ENCODE data around the gene ITCH.
"Not testable (repeated sequence)": the region's sequence is repeated elsewhere in the genome, so short reads cannot be mapped to it uniquely, and the experiment has no call there.

ITCH gene

DNA sequence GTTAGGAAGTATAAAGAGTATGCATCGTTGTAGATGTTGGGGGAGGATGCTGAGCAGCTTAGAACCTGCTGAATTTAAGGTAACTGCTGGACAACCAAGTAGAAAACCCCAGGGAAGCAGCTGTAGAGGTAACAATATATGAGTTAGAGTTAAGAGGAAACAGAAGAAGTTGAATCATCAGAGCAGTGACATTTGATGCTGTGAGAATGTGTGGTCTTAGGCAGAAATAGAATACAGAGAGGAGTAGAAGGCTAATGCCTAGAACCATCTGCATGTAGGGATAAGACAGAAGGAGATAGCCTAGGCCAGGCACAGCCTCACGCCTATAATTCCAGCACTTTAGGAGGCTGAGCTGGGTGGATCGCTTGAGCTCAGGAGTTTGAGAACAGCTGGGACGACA, 130.6 kb downstream of the ITCH start:
- TF ChIP-seq Cebpa-rat (IDR thresholded peaks at IDR 0.05) = no peak
- Histone ChIP-seq H3K4me3 (no peak overlapping the region), H4K20me1 (no peaks in the 10 kb centered on the region), H3K9me3 (peaks cover 24% of the 10 kb centered on the region), H3K4me1 (peaks cover 8% of the 10 kb centered on the region), H3K27ac (no peak overlapping the region), H3K36me3 (peaks cover 93% of the 10 kb centered on the region), H3K27me3 (no peaks in the 10 kb centered on the region), H3K4me2 (no peak overlapping the region), H3K9ac (no peak overlapping the region)

DNA sequence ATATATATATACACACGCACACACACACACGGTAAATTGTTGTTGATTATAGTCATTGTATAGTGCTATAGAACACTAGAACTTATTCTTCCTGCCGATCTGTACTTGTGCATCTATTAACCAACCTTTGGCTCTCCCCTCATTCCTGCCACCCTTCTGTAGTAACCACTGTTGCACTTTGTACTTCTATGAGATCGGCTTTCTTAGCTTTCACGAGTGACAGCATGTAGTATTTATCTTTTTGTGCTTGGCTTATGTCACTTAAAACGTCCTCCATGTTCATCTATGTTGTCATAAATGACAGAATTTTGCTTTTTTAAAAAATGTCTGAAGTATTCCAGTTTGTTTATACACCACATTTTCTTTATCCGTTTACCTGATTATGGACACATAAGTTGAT, 132.2 kb downstream of the ITCH start:
- Histone ChIP-seq H3K4me2 (peak overlapping the region; percentile 21; the same call in 1 of the 2 replicates), H3K9ac (no peak overlapping the region), H3K27me3 (no peaks in the 10 kb centered on the region)

DNA sequence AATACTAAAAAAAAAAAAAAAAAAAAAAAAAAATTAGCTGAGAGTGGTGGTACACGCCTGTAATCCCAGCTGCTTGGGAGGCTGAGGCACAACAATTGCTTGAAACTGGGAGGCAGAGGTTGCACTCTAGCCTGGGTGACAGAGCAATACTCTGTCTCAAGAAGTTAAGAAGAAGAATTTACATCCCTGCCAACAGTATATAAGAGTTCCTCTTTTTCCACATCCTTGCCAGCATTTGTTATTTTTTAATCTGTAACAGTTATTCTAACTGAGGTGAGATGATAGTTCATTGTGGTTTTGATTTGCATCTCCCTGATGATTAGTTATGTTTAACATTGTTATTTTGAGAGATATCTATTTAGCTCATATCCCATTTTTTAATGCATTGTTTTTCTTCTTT, 132.8 kb downstream of the ITCH start:
- peaks cover 44% of the 10 kb centered on the region for H3K9me3 ChIP-seq
- TF ChIP-seq Cebpa-rat (IDR thresholded peaks at IDR 0.05) = no peak
- H3K4me2 ChIP-seq = peak overlapping the region; percentile 21; the same call in 1 of the 2 replicates
- peaks cover 8% of the 10 kb centered on the region for H3K4me1 ChIP-seq
- H4K20me1 ChIP-seq = no peaks in the 10 kb centered on the region
- no peak overlapping the region for H3K27ac ChIP-seq
- peaks cover 90% of the 10 kb centered on the region for H3K36me3 ChIP-seq
- no peaks in the 10 kb centered on the region for H3K27me3 ChIP-seq
- no peak overlapping the region for H3K9ac ChIP-seq
- H3K4me3 ChIP-seq = no peak overlapping the region

More for the DNA sequence above, 132.2 kb downstream of the ITCH start:
- peaks cover 38% of the 10 kb centered on the region for H3K9me3 ChIP-seq
- peaks cover 8% of the 10 kb centered on the region for H3K4me1 ChIP-seq
- no peak for TF ChIP-seq Cebpa-rat (IDR thresholded peaks at IDR 0.05)
- no peak overlapping the region for H3K27ac ChIP-seq
- H4K20me1 ChIP-seq = no peaks in the 10 kb centered on the region
- H3K36me3 ChIP-seq = peaks cover 90% of the 10 kb centered on the region
- H3K4me3 ChIP-seq = no peak overlapping the region

DNA sequence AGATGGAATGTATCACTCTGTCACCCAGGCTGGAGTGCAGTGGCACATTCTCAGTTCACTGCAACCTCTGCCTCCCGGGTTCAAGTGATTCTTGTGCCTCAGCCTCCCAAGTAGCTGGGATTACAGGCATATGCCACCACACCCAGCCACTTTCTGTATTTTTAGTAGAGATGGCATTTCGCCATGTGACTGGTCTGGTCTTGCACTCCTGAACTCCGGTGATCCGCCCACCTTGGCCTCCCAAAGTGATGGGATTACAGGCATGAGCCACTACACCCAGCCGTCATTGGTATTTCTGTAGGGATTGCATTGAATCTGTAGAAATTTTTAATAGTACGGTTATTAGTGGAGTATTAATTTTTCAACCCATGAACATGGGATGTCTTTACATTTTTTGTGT, 134.5 kb downstream of the ITCH start:
- peaks cover 45% of the 10 kb centered on the region for H3K9me3 ChIP-seq
- peaks cover 91% of the 10 kb centered on the region for H3K36me3 ChIP-seq
- not testable (repeated sequence) for H4K20me1 ChIP-seq, H3K4me3 ChIP-seq, H3K4me2 ChIP-seq, H3K9ac ChIP-seq, H3K27me3 ChIP-seq, H3K4me1 ChIP-seq, H3K27ac ChIP-seq

DNA sequence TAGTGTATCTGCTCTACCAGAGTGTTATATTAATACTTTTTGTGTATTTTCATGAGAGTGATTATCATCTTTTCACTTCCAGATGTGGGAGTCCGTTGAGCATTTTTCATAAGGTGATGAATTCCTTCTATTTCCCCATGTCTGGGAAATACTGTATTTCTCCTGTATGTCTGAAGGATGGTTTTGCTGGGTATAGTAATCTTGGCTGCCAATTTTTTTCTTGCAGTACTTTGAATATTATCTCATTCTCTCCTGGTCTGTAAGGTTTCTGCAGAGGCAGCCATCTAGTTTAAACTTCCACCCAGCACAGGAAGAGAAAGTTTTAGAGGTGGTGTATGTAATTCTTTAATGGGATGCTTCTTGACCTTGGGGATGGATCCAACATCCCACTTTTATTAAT, 137.8 kb downstream of the ITCH start:
- Histone ChIP-seq H3K27me3 (no peaks in the 10 kb centered on the region), H3K9me3 (peaks cover 45% of the 10 kb centered on the region), H3K4me1 (peaks cover 2% of the 10 kb centered on the region), H3K9ac (no peak overlapping the region), H3K4me2 (no peak overlapping the region), H3K36me3 (peaks cover 88% of the 10 kb centered on the region), H3K4me3 (no peak overlapping the region), H3K27ac (no peak overlapping the region), H4K20me1 (no peaks in the 10 kb centered on the region)
- TF ChIP-seq Cebpa-rat (IDR thresholded peaks at IDR 0.05) = no peak

DNA sequence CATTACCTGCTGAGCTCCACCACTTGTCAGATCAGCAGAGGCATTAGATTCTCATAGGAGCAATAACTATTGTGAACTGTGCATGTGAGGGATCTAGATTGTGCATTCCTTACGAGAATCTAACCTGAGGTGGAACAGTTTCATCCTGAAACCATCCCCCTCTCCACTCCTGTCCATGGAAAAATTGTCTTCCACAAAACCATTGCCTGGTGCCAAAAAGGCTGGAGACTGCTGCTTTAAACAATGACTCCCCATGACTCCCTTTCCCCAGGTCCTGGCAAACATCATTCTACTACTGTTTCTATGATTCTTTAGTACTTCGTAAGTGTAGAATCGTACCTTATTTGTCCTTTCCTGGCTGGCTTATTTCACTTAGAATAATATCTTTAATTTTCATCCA, 143.4 kb downstream of the ITCH start:
- H3K9ac ChIP-seq = no peak overlapping the region
- no peaks in the 10 kb centered on the region for H3K9me3 ChIP-seq
- H3K27ac ChIP-seq = no peak overlapping the region
- no peaks in the 10 kb centered on the region for H3K4me1 ChIP-seq
- H3K4me2 ChIP-seq = no peak overlapping the region
- no peak overlapping the region for H3K4me3 ChIP-seq
- TF ChIP-seq Cebpa-rat (IDR thresholded peaks at IDR 0.05) = no peak
- 0 out of 2 replicates have a peak, but pooled peaks cover 7% of the 10 kb centered on the region for H4K20me1 ChIP-seq
- no peaks in the 10 kb centered on the region for H3K27me3 ChIP-seq
- peaks cover 82% of the 10 kb centered on the region for H3K36me3 ChIP-seq

DNA sequence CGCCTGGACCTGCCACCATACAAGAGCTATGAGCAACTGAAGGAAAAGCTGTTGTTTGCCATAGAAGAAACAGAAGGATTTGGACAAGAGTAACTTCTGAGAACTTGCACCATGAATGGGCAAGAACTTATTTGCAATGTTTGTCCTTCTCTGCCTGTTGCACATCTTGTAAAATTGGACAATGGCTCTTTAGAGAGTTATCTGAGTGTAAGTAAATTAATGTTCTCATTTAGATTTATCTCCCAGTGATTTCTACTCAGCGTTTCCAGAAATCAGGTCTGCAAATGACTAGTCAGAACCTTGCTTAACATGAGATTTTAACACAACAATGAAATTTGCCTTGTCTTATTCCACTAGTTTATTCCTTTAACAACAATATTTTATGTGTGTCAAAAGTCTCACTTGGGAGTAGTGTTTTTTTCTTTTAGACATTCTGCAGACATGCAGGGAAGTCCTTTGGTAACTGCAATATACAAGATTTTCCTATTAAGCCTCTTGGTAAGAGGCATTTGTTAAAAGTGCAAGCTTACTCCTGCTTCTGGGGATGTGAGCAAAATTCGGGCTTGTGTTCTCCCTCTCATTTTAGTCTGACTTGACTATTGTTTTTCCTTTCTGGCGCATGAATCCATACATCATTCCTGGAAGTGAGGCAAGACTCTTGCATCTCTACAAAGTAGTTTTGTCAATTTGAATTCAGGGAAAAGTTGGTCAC, 144.8 kb downstream of the ITCH start:
- H3K27ac ChIP-seq = no peak overlapping the region
- H3K4me1 ChIP-seq = no peaks in the 10 kb centered on the region
- peaks cover 82% of the 10 kb centered on the region for H3K36me3 ChIP-seq
- H3K4me3 ChIP-seq = no peak overlapping the region
- no peaks in the 10 kb centered on the region for H3K27me3 ChIP-seq
- TF ChIP-seq Cebpa-rat (IDR thresholded peaks at IDR 0.05) = no peak
- H4K20me1 ChIP-seq = 0 out of 2 replicates have a peak, but pooled peaks cover 7% of the 10 kb centered on the region
- H3K9me3 ChIP-seq = no peaks in the 10 kb centered on the region
- H3K9ac ChIP-seq = no peak overlapping the region
- H3K4me2 ChIP-seq = no peak overlapping the region

DNA sequence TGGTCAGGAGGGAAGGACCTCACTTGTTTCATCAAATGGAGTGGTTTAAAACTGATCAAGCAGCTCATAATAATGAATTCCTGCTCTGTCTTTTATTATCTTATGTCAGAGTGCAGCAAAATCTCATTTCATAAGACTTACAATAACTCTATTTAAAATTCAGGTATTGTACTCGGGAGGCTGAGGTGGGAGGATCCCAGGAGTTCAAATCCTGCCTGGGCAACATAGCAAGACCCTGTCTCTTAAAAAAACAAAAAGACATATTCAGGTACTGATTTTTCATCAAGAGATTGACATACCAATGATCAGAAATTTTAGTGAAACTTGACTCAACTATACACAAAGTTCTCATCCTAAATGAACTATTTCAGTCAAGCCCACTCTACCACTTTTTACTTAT, 147.5 kb downstream of the ITCH start:
- Histone ChIP-seq H3K4me1 (peaks cover 10% of the 10 kb centered on the region), H4K20me1 (0 out of 2 replicates have a peak, but pooled peaks cover 7% of the 10 kb centered on the region), H3K36me3 (peaks cover 62% of the 10 kb centered on the region), H3K4me2 (no peak overlapping the region), H3K27me3 (no peaks in the 10 kb centered on the region), H3K9me3 (no peaks in the 10 kb centered on the region), H3K27ac (no peak overlapping the region), H3K4me3 (no peak overlapping the region), H3K9ac (no peak overlapping the region)
- no peak for TF ChIP-seq Cebpa-rat (IDR thresholded peaks at IDR 0.05)

DNA sequence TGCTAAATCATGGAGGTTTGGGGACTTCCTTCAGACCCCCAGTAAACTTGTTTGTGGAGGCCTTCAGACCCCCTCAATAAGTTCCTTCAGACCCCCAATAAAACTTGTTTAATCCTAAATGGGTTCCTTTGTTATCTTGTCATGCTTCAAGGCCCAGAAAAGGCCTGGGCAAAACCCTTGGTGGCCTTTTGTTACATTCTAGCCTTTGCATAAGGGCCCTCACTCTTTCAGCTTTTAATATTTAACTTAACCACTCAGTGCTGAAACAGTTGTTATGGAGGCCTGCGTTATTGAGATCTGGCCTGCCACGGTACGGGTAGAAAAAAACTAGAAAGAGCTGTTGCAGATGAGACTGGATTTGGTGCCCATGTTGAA, 148.8 kb downstream of the ITCH start:
- no peaks in the 10 kb centered on the region for H3K27me3 ChIP-seq
- peaks cover 10% of the 10 kb centered on the region for H3K4me1 ChIP-seq
- no peak overlapping the region for H3K4me3 ChIP-seq
- peaks cover 49% of the 10 kb centered on the region for H3K36me3 ChIP-seq
- H3K27ac ChIP-seq = no peak overlapping the region
- H3K9me3 ChIP-seq = no peaks in the 10 kb centered on the region
- TF ChIP-seq Cebpa-rat (IDR thresholded peaks at IDR 0.05) = no peak
- no peak overlapping the region for H3K9ac ChIP-seq
- H3K4me2 ChIP-seq = no peak overlapping the region
- peaks cover 8% of the 10 kb centered on the region; the same call in 1 of the 2 replicates for H4K20me1 ChIP-seq

DNA sequence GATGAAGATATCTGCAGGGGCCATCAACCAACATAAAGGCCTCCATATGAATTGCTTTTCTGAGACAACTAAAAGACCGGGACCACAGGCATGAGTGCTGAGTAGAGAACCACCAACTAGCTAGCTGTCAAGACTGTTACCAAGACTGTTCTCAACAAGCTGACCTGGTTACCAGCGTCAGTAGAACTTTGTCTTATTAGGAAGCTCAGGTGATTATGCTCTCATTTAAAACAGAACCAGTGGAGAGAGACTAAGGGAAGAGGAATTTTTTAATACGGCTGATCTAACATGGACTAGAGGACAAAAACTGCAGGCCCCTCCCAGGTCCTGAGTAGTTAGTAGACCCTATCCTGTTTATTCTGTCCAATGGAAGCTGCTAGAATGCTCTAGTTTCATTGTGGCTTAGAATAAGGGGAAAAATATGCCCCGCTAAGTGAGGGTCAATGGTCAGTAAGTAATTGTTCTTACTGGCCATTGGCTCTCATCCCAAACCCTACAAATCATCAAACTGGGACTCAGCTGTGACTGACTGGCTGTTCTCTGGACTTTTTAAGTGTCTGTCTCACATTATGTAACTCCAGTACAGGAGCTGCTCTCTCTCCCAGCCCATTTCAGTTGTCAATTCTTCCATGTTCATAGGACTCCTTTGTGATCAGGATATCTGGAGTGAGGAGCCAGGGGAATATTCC, 149.3 kb downstream of the ITCH start:
- peaks cover 45% of the 10 kb centered on the region for H3K36me3 ChIP-seq
- H3K9ac ChIP-seq = no peak overlapping the region
- peaks cover 14% of the 10 kb centered on the region for H3K4me1 ChIP-seq
- H3K4me3 ChIP-seq = no peak overlapping the region
- no peak overlapping the region for H3K4me2 ChIP-seq
- H4K20me1 ChIP-seq = peaks cover 13% of the 10 kb centered on the region; the same call in 1 of the 2 replicates
- no peaks in the 10 kb centered on the region for H3K9me3 ChIP-seq
- no peak for TF ChIP-seq Cebpa-rat (IDR thresholded peaks at IDR 0.05)
- H3K27me3 ChIP-seq = no peaks in the 10 kb centered on the region
- no peak overlapping the region for H3K27ac ChIP-seq

Data from BLaER1 (cell line).